ENCODE data around the gene NNT. TPM values are rescaled to one million over a fixed set of nuclear protein-coding genes. Genes with fewer than 3 reads are reported as not detected.
"Not testable (repeated sequence)": the region's sequence is repeated elsewhere in the genome, so short reads cannot be mapped to it uniquely, and the experiment has no call there.

Gene NNT
- total RNA-seq, 4 donors from 2014 or later, result 52.0 to 91.1 (median 74.3) TPM

DNA sequence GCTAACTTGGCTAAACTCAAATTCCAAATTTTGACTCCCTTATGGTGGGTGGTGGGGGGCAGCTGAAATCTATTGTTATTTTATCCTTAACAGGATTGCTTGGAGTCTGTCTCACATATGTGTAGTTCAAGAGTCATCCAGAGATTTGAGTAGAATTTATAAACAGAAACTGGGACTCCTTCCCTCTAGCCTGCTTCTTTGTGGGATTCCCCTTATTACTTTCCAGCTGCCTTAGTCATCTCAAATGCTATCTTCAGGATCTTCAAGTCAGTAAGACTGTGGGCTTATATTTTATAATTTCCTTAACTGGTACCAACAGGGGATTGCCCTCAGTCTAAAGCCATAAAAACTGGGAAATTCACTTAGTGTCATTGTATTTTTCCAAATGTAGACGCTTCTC is 55.5 kb downstream of the NNT start:
- Histone ChIP-seq H3K9me3 (no peaks in the 10 kb centered on the region), H3K4me1 (peaks cover 0 to 8% (median 0%) of the 10 kb centered on the region in 3 donors), H3K27ac (peak overlapping the region in 2 of 4 donors; percentile 0 to 33), H3K4me3 (no peak overlapping the region), H3K36me3 (peaks cover 3 to 62% of the 10 kb centered on the region in 2 donors), H3K27me3 (no peaks in the 10 kb centered on the region)
- no peak for ATAC-seq
- TF ChIP-seq POLR2AphosphoS5 (IDR thresholded peaks at IDR 0.05) (no peak), POLR2A (IDR thresholded peaks at IDR 0.05) (no peak), EP300 (IDR thresholded peaks at IDR 0.05) (no peak)
- TF ChIP-seq, protein P1, sequence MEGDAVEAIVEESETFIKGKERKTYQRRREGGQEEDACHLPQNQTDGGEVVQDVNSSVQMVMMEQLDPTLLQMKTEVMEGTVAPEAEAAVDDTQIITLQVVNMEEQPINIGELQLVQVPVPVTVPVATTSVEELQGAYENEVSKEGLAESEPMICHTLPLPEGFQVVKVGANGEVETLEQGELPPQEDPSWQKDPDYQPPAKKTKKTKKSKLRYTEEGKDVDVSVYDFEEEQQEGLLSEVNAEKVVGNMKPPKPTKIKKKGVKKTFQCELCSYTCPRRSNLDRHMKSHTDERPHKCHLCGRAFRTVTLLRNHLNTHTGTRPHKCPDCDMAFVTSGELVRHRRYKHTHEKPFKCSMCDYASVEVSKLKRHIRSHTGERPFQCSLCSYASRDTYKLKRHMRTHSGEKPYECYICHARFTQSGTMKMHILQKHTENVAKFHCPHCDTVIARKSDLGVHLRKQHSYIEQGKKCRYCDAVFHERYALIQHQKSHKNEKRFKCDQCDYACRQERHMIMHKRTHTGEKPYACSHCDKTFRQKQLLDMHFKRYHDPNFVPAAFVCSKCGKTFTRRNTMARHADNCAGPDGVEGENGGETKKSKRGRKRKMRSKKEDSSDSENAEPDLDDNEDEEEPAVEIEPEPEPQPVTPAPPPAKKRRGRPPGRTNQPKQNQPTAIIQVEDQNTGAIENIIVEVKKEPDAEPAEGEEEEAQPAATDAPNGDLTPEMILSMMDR (IDR thresholded peaks at IDR 0.05), result no peak
- WGBS, 2 donors (ENCODE audit: low coverage in 1 of 2), result 54 to 88% methylated on average over 1 of the region's 1 CpG

DNA sequence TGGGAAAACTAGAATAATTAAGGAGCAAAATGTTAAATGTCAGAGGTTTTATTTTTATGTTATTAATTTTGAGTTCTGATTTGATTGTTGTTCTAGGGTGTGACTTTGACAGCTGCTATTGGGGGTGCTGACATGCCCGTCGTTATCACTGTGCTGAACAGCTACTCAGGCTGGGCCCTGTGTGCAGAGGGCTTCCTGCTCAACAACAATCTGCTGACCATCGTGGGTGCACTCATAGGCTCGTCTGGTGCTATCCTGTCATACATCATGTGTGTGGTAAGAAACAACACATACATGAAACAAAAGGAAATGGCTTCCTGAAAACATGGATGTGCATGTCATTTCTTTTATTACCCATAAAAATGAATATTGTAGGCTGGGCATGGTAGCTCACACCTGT is 56.1 kb downstream of the NNT start:
- Histone ChIP-seq H3K36me3 (peaks cover 3 to 57% of the 10 kb centered on the region in 2 donors), H3K27ac (peak overlapping the region in 2 of 4 donors; percentile 7 to 33), H3K27me3 (no peaks in the 10 kb centered on the region), H3K4me1 (peaks cover 0 to 13% (median 0%) of the 10 kb centered on the region in 3 donors), H3K9me3 (no peaks in the 10 kb centered on the region), H3K4me3 (no peak overlapping the region)
- TF ChIP-seq, protein P1 (IDR thresholded peaks at IDR 0.05), result no peak
- TF ChIP-seq POLR2AphosphoS5 (IDR thresholded peaks at IDR 0.05) (no peak), EP300 (IDR thresholded peaks at IDR 0.05) (no peak), POLR2A (IDR thresholded peaks at IDR 0.05) (no peak)
- 73% methylated on average over 2 to 4 of the region's 4 CpGs for WGBS, 2 donors (ENCODE audit: low coverage in 1 of 2)
- no peak for ATAC-seq

DNA sequence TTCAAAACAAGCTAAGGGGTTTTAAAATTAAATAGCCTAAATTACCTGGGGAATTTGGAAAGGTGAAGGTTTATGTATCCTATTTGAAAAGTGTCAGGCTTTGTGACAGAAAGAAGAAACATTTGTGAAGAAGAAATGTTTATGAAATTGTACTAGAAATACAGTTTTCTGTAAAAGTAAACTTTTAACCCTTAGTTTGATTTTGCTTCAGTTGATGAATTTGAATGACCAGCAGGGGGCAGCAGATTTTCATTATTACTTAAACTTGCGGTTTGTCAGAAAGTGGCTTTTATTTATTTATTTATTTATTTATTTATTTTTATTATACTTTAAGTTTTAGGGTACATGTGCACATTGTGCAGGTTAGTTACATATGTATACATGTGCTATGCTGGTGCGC is 58.1 kb downstream of the NNT start:
- Histone ChIP-seq H3K27ac (no peak overlapping the region), H3K4me3 (no peak overlapping the region), H3K36me3 (peaks cover 0 to 48% of the 10 kb centered on the region in 2 donors), H3K4me1 (peaks cover 0 to 22% (median 0%) of the 10 kb centered on the region in 3 donors), H3K27me3 (no peaks in the 10 kb centered on the region), H3K9me3 (no peaks in the 10 kb centered on the region)
- 17 to 72% methylated on average over 1 to 2 of the region's 2 CpGs for WGBS, 2 donors (ENCODE audit: low coverage in 1 of 2)
- ATAC-seq, result no peak
- TF ChIP-seq EP300 (IDR thresholded peaks at IDR 0.05), result no peak
- TF ChIP-seq, protein P1 (IDR thresholded peaks at IDR 0.05), result peak; percentile 47 to 55 (median 52)
- TF ChIP-seq POLR2A (IDR thresholded peaks at IDR 0.05), result no peak
- no peak for TF ChIP-seq POLR2AphosphoS5 (IDR thresholded peaks at IDR 0.05)

- H3K27me3 ChIP-seq, result no peaks in the 10 kb centered on the region
- H3K4me3 ChIP-seq, result no peak overlapping the region
- H3K27ac ChIP-seq, result no peak overlapping the region
- no peaks in the 10 kb centered on the region for H3K9me3 ChIP-seq
- peaks cover 0 to 16% (median 0%) of the 10 kb centered on the region in 3 donors for H3K4me1 ChIP-seq
- H3K36me3 ChIP-seq, result peaks cover 0 to 34% of the 10 kb centered on the region in 2 donors
- ATAC-seq, result no peak
- TF ChIP-seq EP300 (IDR thresholded peaks at IDR 0.05), result no peak
- no peak for TF ChIP-seq POLR2A (IDR thresholded peaks at IDR 0.05)
- TF ChIP-seq, protein P1 (IDR thresholded peaks at IDR 0.05), result no peak
- TF ChIP-seq POLR2AphosphoS5 (IDR thresholded peaks at IDR 0.05), result no peak
Observed at GRCh38 chr5:43663916-43664315, 60.9 kb downstream of the NNT start.

- TF ChIP-seq, protein P1 (IDR thresholded peaks at IDR 0.05), result no peak
- TF ChIP-seq POLR2AphosphoS5 (IDR thresholded peaks at IDR 0.05) (no peak), POLR2A (IDR thresholded peaks at IDR 0.05) (no peak)
- H3K4me3 ChIP-seq, result no peak overlapping the region
- H3K9me3 ChIP-seq, result no peaks in the 10 kb centered on the region
- peaks cover 0 to 16% (median 0%) of the 10 kb centered on the region in 3 donors for H3K4me1 ChIP-seq
- no peaks in the 10 kb centered on the region for H3K27me3 ChIP-seq
- ATAC-seq, result no peak
- H3K36me3 ChIP-seq, result peaks cover 0 to 28% of the 10 kb centered on the region in 2 donors
- WGBS, 2 donors (ENCODE audit: low coverage in 1 of 2), result 23 to 26% methylated on average over 2 of the region's 2 CpGs
- no peak overlapping the region for H3K27ac ChIP-seq
Observed at GRCh38 chr5:43664501-43665040, 61.6 kb downstream of the NNT start.

GRCh38 chr5:43665749-43666148 is 62.8 kb downstream of the NNT start:
- H3K27me3 ChIP-seq, ATAC-seq, H3K9me3 ChIP-seq, H3K27ac ChIP-seq, H3K4me3 ChIP-seq: not testable (repeated sequence)
- H3K36me3 ChIP-seq, result peaks cover 0 to 16% of the 10 kb centered on the region in 2 donors
- peaks cover 0 to 16% (median 0%) of the 10 kb centered on the region in 3 donors for H3K4me1 ChIP-seq
- WGBS, 2 donors (ENCODE audit: low coverage in 1 of 2), result no CpG with 5 or more reads among the region's 35 CpGs

- Histone ChIP-seq H3K36me3 (peaks cover 0 to 14% of the 10 kb centered on the region in 2 donors), H3K4me1 (peaks cover 0 to 16% (median 0%) of the 10 kb centered on the region in 3 donors)
- not testable (repeated sequence) for H3K27ac ChIP-seq, H3K4me3 ChIP-seq, H3K27me3 ChIP-seq, H3K9me3 ChIP-seq, ATAC-seq
- no CpG with 5 or more reads among the region's 8 CpGs for WGBS, 2 donors (ENCODE audit: low coverage in 1 of 2)
Observed at GRCh38 chr5:43666728-43667127, 63.7 kb downstream of the NNT start.

DNA sequence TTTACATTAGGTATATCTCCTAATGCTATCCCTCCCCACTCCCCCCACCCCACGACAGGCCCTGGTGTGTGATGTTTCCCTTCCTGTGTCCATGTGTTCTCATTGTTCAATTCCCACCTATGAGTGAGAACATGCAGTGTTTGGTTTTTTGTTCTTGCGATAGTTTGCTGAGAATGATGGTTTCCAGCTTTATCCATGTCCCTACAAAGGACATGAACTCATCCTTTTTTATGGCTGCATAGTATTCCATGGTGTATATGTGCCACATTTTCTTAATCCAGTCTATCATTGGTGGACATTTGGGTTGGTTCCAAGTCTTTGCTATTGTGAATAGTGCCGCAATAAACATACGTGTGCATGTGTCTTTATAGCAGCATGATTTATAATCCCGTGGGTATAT is 64.4 kb downstream of the NNT start:
- not testable (repeated sequence) for H3K27ac ChIP-seq, H3K4me3 ChIP-seq, H3K27me3 ChIP-seq, ATAC-seq, H3K9me3 ChIP-seq
- Histone ChIP-seq H3K36me3 (peaks cover 0 to 14% of the 10 kb centered on the region in 2 donors), H3K4me1 (peaks cover 0 to 16% (median 0%) of the 10 kb centered on the region in 3 donors)
- WGBS, 2 donors (ENCODE audit: low coverage in 1 of 2), result 100% methylated on average over 1 to 2 of the region's 5 CpGs
